GM10266 (cell line): ENCODE measurements around the gene MEF2B.
"Not testable (repeated sequence)": the region's sequence is repeated elsewhere in the genome, so short reads cannot be mapped to it uniquely, and the experiment has no call there.

Experiments used
- DNase-seq: peaks from one replicate; pipeline ENCODE4 v3.0.0; 2012; ENCODE audit errors: extremely low spot score
- TF ChIP-seq, protein P1 (sequence below): IDR thresholded peaks from 2 replicates; pipeline ENCODE4 v1.5.1; 2012; ENCODE audit warnings: mild to moderate bottlenecking, low read depth; ENCODE audit not compliant: control insufficient read depth, insufficient read depth; ENCODE audit errors: missing control alignments

Gene MEF2B

DNA sequence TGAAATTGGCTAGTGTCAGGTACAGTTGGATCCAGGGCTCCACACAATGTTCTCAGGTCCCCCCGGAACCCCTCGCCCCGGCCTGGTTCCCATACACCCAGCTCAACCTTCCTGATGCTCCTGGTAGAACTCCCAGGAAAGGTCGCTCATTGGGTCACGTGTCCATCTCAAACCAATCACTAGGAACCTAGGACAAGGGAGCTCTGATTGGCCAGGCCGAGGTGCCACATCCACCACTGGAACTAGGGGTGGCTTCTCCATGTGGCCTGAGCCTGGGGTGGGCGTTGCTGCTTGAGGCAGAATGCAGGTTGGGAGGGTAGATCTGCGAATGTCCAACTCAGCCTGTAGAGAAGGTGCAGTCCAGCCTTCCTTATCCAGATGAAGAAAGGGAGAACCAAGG is 6.9 kb upstream of the MEF2B start:
- no peak for DNase-seq
- TF ChIP-seq, protein P1, sequence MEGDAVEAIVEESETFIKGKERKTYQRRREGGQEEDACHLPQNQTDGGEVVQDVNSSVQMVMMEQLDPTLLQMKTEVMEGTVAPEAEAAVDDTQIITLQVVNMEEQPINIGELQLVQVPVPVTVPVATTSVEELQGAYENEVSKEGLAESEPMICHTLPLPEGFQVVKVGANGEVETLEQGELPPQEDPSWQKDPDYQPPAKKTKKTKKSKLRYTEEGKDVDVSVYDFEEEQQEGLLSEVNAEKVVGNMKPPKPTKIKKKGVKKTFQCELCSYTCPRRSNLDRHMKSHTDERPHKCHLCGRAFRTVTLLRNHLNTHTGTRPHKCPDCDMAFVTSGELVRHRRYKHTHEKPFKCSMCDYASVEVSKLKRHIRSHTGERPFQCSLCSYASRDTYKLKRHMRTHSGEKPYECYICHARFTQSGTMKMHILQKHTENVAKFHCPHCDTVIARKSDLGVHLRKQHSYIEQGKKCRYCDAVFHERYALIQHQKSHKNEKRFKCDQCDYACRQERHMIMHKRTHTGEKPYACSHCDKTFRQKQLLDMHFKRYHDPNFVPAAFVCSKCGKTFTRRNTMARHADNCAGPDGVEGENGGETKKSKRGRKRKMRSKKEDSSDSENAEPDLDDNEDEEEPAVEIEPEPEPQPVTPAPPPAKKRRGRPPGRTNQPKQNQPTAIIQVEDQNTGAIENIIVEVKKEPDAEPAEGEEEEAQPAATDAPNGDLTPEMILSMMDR: no peak

DNA sequence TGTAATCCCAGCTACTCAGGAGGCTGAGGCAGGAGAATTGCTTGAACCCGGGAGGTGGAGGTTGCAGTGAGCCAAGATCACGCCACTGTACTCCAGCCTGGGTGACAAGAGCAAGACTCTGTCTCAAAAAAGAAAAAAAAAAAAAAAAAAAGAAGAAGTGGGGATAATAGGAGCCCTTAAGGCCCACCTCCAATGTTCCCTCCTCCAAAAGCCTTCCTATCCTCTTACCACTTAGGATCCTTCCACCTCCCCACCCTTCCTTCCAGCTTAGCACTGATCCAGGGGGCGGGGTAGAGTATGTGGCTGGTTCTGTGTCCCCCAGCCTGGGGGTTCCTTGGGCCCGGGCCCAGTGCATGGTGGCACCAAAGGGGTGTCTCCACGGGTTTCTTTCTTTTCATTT is 3.2 kb upstream of the MEF2B start:
- DNase-seq: not testable (repeated sequence)

DNA sequence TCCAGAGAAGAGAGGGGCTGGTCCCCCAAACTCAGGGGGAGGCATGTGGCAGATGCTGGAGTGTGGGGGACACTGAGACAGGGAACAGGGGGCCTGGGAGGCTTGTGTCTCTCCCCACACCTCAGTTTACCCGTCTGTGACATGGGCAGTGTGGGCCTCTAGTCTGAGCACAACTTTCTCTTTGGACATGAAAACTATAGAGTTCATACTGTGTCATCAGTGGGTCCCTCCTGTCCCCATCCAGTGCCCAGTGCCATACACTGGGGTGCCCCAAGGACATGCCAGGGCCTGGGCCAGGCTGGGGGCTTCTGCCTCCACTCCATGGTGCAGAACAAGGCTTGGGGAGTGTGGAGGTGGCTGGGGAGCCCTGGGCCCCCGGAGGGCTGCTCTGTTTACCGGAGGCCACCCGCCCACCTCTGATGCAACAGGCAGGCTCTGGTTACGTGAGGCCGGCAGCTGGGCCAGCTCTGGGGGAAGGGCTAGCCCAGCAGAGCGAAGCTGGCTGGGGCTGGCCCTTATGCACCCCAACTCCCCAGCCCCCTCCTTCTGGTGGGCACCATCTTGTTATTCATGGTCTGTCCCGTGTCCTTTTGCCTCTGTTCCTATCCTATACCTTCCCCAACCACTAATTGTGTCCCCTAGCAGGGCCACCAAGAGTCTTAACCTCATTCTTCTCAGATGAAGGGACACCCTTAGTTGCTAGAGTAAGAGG is 1.9 kb upstream of the MEF2B start:
- peak; percentile 74 for DNase-seq

DNA sequence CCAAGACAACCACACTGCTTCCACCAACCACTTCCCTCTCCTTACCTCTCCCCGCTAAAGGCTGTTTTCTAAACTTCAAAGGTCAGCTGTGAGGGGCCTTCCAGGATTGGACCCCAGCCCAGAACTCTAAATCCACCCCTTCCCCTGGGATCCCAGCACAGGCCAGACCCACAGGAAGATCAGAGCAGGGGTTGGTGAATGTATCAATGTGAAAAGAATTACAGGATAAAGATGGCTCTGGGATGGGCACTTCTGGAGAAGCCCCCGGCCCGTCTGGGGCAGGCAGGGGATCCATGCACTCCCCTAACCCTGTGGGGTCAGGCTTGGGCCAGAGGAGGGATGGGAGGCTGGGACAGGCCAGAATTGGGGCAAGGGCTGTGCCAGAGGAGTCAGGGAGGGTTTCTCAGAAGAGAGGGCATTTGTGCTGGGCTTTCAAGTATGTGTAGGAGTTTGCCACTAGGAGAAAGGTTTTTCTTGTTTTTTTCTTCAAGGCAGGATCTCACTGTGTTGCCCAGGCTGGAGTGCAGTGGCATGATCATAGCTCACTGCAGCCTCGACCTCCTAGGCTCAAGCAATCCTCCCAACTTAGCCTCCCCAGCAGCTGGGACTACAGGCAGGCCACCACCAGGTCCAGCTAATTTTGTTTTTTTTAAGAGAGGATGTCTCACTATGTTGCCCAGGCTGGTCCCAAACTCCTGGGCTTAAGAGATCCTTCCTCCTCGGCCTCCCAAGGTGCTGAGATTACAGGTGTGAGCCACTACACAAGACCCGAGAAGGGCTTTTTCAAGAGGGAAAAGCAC is 1.0 kb upstream of the MEF2B start:
- DNase-seq: no peak
- TF ChIP-seq, protein P1: no peak

More for the DNA sequence above, 1.9 kb upstream of the MEF2B start:
- TF ChIP-seq, protein P1: no peak

DNA sequence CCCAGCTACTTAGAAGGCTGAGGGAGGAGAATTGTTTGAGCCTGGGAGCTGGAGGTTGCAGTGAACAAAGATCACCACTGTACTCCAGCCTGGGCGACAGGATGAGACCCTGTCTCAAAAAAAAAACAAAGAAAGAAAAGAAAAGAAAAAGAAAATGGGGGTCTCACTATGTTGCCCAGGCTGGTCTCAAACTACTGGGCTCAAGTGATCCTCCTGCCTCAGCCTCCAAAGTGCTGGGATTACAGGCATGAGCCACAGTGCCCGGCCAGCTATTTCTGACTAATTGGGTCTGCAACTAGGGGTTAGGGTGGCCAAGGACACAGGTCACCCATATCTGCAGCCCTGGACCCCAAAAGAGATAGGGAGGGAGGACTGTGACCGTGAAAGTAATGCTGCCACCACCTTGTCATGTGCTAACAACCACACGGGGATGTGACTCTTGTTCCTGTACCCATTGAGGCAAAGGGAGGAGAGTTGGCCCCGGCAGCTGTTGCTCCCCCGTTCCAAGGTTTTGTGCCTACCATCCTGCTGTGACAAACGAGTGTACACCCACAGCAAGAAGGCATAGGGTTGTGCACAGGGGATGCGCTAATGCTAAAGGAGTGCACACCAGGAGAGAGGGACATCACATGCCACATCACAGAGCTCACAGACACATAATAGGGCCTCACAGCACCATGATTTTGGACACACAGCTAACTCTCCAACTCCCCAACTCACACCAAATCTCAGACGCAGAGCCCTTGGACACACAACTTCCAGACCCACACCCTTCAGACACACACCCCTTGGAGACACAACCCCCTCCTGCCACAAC is 619 bp downstream of the MEF2B start:
- TF ChIP-seq, protein P1: no peak
- DNase-seq: no peak

DNA sequence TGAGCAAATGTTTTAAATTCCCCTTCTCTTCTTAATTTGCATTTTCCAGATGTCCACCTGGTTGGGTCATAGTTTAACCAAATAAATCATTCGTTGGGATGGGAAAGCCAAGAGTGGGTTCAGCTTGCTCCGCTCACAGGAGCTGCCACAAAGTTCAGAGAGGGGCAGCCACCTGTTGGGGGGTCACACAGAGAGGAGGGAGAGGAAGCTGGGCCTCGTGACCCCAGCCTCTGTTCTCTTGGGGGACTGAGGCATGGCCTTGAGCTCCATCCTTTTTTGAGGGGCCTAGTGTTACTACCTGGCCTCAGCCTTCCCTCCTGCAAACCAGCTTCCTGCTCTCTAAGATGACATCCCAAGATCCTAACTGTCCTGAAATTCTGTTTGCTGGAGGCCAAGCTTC is 2.5 kb downstream of the MEF2B start:
- TF ChIP-seq, protein P1: no peak
- no peak for DNase-seq

DNA sequence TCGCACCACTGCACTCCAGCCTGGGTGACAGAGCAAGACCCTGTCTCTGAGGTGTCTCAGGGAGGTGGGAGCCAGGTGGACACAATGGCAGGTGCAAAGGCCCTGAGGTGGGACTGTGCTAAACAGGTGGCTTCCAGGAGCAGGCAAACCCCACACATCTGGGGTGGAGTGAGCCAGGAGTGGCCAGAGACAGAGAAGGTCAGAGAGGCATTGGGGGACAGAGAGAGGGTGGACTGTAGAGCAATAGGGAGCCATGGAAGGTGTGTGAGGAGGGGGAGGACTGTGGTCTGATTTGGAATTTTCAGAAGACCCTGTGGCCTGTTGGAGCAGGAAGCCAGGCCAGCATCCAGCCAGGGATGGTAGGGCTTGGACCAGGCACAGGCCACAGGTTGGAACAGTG is 4.7 kb downstream of the MEF2B start:
- TF ChIP-seq, protein P1: no peak
- no peak for DNase-seq
